Thyroid gland (tissue), 4 donors: ENCODE measurements around the gene TEX48.

ENCODE experiments used
- POLR2A ChIP-seq, 2 donors: fragments of 450-650 bp; IDR thresholded peaks; one replicate each; pipeline ENCODE4 v1.6.1; 2017; ENCODE audit warnings: antibody characterized with exemption in 2 of 2, mild to moderate bottlenecking in 2 of 2, moderate library complexity in 1 of 2
- TF ChIP-seq, protein P1 (sequence below), 6 experiments: fragments of 200-600 bp in 3 of 6; fragments of 450-650 bp in 3 of 6; sonication (generic) in 3 of 6; IDR thresholded peaks; one replicate each; pipeline ENCODE4 v1.5.1; 2016 to 2019; ENCODE audit warnings: antibody characterized with exemption in 6 of 6, mild to moderate bottlenecking in 2 of 6, inconsistent platforms in 1 of 6, moderate library complexity in 1 of 6

DNA sequence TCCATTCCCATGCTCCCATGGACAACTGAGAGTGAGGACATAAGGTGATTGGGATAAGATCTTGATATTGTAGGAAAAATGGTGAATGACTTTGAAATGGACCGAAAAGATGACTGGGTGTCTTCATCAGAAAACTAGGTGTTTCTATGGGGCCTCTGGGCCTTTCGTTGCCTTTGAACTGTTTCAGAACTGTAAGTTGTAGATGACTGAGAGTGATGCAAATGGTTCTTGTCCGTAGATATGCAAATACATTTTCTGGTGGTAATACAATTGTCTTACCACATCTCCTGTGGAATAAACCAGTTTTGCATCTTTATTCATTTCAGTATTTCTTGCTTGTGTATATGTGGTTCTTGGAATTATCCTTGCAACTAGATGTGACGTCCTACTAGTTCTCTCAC lies 16.0 kb upstream of the TEX48 start:
- TF ChIP-seq, protein P1, sequence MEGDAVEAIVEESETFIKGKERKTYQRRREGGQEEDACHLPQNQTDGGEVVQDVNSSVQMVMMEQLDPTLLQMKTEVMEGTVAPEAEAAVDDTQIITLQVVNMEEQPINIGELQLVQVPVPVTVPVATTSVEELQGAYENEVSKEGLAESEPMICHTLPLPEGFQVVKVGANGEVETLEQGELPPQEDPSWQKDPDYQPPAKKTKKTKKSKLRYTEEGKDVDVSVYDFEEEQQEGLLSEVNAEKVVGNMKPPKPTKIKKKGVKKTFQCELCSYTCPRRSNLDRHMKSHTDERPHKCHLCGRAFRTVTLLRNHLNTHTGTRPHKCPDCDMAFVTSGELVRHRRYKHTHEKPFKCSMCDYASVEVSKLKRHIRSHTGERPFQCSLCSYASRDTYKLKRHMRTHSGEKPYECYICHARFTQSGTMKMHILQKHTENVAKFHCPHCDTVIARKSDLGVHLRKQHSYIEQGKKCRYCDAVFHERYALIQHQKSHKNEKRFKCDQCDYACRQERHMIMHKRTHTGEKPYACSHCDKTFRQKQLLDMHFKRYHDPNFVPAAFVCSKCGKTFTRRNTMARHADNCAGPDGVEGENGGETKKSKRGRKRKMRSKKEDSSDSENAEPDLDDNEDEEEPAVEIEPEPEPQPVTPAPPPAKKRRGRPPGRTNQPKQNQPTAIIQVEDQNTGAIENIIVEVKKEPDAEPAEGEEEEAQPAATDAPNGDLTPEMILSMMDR (IDR thresholded peaks at IDR 0.05) = no peak
- no peak for TF ChIP-seq POLR2A (IDR thresholded peaks at IDR 0.05)
